DMS79 treated with DMSO at 0.1 percent for 48 hours (cell line): Measurements from ENCODE around the gene GOT1.
A peak's percentile ranks its signal among the peaks of the same experiment; 100 is the strongest.

Experiments used
- DNase-seq: peaks from one replicate; lab custom pipeline; 2025; lab: John Stamatoyannopoulos, UW

Gene GOT1

GRCh38 chr10:99430451-99431189 lies at the start of gene GOT1:
Gene GOT1 (minus strand): TSS chr10:99430624. CDS start chr10:99430565, 59 bp downstream.
- DNase-seq = peak; percentile 87

- no peak for DNase-seq
Measured at GRCh38 chr10:99470327-99470726, 39.9 kb upstream of the GOT1 start.

DNA sequence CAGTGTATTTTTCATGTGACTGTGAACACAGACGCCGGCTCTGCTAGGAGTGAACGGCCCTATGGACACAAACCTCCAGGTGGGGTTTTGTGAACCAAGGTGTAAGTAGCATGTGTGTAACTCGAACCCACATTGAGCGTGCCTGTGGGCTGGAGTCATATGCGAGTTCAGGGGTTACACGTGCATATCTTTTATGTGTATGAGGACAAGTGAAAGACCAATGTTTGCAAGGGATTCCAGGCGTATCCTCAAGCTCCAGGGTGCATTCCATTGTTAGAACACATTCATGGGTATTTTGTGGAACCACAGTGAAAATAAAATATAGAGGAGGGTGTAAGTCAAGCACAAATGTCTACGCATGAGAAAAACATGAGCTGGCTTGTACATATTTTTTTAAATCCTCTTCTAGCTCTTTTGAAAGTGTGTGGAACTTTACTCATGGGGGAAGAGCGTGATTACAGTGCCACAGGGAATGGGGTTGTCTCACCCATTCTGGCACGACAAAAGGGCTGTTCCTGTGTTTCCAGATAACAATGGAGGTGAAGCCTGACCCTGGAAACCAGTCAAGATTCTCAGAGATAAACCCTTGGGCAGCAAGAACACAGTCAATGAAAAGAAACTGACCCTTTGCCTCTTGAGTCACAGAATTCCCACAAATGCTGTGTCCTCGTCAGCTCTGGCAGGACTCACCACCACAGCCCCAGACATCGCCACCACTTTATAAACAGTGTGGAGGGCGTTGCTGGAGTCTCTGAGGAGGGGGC lies 37.0 kb upstream of the GOT1 start:
- no peak for DNase-seq

DNA sequence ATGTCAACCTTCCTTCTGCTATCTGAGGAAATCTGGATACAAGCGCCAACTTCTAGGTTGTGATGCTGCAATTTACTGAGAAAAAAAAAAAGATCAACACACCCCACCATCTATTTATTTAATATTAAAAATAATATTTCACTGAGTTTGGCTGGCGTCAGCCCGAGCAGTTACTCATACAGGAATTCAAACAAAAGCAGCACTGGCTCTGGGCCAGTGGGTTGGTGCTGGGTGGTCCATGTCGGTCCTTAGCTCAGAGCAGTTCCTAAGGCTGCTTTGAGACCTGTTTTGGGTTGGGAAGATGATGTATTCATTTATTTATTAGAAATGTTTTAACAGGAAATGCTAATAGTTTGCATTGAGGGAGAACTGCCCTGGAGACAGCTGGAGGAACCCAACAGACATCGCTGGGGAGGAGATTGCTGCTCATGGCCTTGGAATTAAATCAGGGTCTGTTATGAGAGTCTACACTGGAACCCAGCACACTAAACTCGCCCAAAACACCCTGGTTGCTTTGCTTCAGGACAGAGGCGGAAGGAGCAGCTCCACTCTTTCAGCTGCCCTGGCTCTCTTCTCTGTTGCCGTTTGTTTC lies 36.3 kb upstream of the GOT1 start:
- DNase-seq = no peak

DNA sequence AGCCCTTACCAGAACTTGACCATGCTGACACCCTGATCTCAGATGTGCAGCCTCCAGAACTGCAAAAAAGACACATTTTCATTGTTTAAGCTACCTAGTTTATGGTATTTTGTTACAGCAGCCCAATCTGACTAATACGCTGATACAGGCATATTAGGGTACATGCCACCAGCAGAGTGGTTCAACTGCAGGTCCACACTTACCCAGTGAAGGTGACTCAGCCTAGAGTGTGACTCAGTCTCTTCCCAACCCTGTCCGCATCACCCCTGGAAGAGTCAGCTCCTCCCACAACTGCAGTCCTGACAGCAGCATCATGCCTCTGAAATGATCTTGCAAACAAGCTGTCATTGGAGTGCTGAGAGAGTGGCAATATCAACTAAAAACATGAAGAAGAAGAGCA lies 30.8 kb upstream of the GOT1 start:
- no peak for DNase-seq

- no peak for DNase-seq
Measured at GRCh38 chr10:99460070-99460469, 29.6 kb upstream of the GOT1 start.

DNA sequence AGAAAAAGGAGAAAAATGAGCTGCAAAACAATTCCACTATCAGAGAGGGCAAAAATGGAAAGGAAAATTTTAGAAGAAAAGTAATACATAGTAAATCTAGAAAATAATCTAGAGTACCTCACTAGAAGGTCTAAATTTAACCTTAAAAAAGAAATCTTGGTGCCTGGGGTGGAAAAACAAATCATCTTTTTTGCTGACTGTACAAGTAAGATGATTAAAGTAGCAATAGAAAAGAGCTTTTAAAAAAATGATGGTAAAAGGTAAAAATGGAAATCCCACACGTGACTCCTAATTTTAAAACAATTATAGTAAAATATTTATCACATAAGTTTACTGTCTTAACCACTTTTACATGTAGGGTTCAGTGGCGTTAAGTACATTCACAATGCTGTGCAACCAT lies 28.8 kb upstream of the GOT1 start:
- no peak for DNase-seq

DNA sequence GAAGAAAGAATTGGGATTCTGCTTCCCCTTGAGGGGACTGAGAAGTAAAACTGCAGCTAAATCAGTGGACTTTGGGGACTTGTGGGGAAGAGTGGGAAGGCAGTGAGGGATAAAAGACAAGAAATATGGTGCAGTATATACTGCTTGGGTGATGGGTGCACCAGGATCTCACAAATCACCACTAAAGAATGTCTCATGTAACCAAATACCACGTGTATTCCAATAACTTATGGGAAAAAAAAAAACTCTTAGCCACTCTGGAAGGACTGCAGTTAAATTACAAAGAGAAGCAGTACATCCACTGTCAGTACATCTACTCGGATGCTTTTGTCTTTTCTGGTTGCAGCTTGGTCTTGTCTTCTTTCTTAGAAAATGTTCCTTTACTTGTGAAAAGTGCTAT lies 27.4 kb upstream of the GOT1 start:
- DNase-seq = no peak

- peak; percentile 6 for DNase-seq
Measured at GRCh38 chr10:99456931-99457288, 26.5 kb upstream of the GOT1 start.

DNA sequence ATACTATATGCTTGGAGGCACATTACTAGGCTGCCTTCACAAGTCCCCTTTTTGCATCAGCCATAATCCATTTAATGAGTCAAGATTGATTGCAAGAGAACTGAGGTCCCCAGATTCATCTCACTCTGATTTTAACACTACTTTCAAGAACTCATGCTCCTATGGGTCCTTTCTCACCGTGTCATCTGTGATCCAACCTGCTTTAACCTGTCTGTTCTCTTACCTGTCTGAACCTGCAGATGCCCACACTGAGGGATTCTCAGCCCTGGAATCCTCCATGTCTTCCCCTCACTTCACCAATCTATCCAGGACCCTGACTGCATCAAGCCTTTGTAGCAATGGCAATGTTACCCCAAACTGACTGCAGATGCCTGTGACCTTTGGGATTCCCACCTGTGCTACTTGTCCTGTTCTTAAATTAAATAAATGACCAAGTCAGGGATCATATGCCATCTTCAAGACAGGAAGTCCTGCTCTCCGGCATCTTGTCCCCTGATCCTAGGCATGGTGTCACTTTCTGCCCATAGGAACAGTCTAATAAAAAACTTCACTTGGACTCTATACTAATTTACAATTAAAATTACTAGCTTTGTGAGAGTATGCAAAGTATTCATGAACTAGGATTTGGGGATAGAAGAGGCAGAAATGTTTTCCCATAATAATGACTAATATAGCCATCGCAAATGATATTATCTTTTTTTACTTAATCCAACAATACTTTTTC lies 25.9 kb upstream of the GOT1 start:
- no peak for DNase-seq

GRCh38 chr10:99451981-99452380 lies 21.6 kb upstream of the GOT1 start:
- DNase-seq = no peak

DNA sequence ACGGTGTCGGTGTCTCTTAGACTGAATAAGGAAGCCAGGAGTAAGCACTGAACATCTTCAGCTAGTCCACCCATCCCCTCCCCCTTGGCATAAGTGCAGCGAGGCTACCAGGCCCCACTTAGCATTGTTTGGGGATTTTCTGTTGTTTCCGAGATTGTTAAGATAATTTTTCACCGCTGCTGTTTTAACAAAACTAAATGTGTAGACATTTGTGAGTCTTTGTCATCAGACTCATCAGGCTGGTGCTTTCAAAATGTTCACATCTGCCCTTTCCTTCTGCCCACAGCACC lies 21.0 kb upstream of the GOT1 start:
- DNase-seq = no peak

- DNase-seq = no peak
Measured at GRCh38 chr10:99450624-99451498, 20.4 kb upstream of the GOT1 start.

- no peak for DNase-seq
Measured at GRCh38 chr10:99450156-99450555, 19.7 kb upstream of the GOT1 start.

GRCh38 chr10:99449023-99449422 lies 18.6 kb upstream of the GOT1 start:
- no peak for DNase-seq

DNA sequence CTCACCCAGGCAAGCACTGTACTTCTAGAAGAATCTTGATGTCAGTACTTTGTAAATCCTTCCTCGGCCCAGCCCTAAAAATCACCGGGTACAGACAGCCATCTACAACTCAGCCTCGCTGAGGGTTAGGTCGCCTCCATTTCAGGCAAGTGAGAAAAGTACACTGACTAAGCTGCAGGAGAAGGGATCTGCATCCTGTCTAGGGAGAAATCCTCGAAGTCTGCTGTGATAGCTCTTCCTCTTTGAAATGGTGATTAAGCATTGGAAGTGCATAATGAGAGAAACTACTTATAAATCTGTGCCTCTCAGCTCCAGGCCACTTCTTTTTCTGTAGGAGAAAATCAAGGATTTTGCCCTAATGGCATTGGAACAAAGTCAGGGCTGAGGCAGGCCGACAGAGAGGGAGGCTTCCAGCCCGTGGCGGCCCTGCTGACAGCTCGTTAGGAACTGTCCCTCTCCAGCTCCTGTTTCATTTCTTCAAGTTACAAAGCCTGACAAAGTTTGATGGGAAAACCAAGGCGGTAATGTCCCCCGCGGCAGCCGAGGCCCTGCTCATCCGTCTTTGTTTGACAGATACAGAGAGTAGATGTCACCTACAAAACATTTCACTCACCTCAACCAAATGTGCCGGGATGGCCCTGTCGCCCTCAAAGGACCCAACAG lies 14.1 kb upstream of the GOT1 start:
- no peak for DNase-seq

DNA sequence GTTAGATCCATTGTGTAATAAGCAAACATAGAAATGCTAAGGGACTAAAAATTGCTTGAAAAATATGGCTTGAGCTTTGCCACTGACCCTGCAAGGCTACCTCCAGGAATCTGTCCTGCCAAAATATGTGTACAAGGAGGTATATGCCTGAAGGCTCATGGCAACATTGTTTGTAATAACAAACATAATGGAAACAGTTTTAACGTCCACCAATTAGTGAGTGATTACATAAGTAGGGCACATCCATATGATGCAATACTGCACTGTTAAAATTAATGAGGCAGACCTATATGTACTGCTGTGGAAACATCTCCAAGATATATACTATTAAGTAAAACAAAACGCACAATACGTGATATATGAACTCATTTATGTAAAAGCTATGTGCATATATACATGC lies 13.1 kb upstream of the GOT1 start:
- no peak for DNase-seq

DNA sequence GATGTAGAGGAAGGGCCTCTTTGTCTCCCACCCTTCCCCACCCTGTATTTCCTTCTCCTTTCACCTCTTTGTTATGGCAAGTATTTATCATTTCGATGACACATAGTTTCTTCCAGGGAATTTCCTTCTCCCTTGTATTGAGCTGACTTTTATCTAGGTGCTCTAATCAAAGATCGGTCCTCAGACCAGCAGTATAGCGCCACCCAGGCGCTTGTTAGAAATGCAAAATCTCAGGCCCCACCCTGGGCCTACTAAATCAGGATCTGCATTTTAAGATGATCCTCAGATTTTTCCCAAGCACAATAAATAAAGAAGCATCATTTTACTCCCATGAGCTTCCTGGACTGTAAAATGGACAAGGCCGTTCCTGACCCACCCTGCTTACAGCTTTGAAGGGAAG lies 12.0 kb upstream of the GOT1 start:
- no peak for DNase-seq

DNA sequence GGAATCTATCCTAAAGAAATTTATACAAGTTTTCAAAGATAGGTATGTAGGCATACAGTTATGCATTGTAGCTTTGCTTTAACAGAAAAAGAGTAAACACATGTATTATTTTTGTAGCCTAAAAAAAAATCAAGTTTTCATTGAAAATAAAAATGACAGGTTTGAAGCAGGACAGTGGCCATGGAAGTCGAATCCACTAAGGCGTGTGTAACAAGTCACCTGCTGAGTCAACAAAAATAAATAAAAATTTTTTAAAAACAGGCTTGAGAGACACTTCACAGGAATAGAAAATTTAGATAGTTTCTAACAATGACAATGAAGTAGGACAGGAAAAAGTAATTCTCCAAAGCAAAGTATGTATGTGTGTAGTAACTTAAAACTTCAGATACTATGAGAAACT lies 8.5 kb upstream of the GOT1 start:
- DNase-seq = no peak

GRCh38 chr10:99435986-99436638 lies 5.7 kb upstream of the GOT1 start:
- peak; percentile 10 for DNase-seq
